H9 (cell line): ENCODE measurements around the gene CCDC57. TPM values are rescaled to one million over a fixed set of nuclear protein-coding genes. Genes with fewer than 3 reads are reported as not detected.

Experiments used
- DNase-seq: peaks from one replicate; pipeline ENCODE4 v3.0.0-alpha.2; 2017
- H2AFZ ChIP-seq: one replicate; pipeline ENCODE4 v1.6.1; 2013; ENCODE audit warnings: mild to moderate bottlenecking, low read length, control low read depth, moderate library complexity
- H2AK5ac ChIP-seq: 2 replicates; pipeline ENCODE4 v1.6.1; 2013; ENCODE audit warnings: low read length, control low read depth, mixed read lengths; ENCODE audit not compliant: insufficient read length
- H2BK120ac ChIP-seq: one replicate; pipeline ENCODE4 v1.6.1; 2013; ENCODE audit warnings: low read depth, mild to moderate bottlenecking, low read length, control low read depth, inconsistent platforms; ENCODE audit not compliant: poor library complexity, severe bottlenecking
- H2BK12ac ChIP-seq: 2 replicates; pipeline ENCODE4 v1.6.1; 2013; ENCODE audit warnings: low read length, control low read depth, mixed read lengths, low read depth; ENCODE audit not compliant: insufficient read length
- H2BK15ac ChIP-seq: 2 replicates; pipeline ENCODE4 v1.6.1; 2013; ENCODE audit warnings: low read depth, low read length, control low read depth
- H2BK20ac ChIP-seq: one replicate; pipeline ENCODE4 v1.6.1; 2013; ENCODE audit warnings: low read depth, mild to moderate bottlenecking, low read length, control low read depth, inconsistent platforms; ENCODE audit not compliant: poor library complexity, severe bottlenecking
- H2BK5ac ChIP-seq: 2 replicates; pipeline ENCODE4 v1.6.1; 2013; ENCODE audit warnings: low read length, control low read depth, mixed read lengths; ENCODE audit not compliant: insufficient read length
- H3K14ac ChIP-seq: 2 replicates; pipeline ENCODE4 v1.6.1; 2013; ENCODE audit warnings: low read length, control low read depth; ENCODE audit not compliant: insufficient read depth
- H3K18ac ChIP-seq: 2 replicates; pipeline ENCODE4 v1.6.1; 2013; ENCODE audit warnings: low read depth, mild to moderate bottlenecking, mixed read lengths, low read length, control low read depth; ENCODE audit not compliant: insufficient read length
- H3K23ac ChIP-seq: 2 replicates; pipeline ENCODE4 v1.6.1; 2013; ENCODE audit warnings: low read length, control low read depth, mixed read lengths, low read depth; ENCODE audit not compliant: insufficient read length
- H3K23me2 ChIP-seq: 2 replicates; pipeline ENCODE4 v1.6.1; 2013; ENCODE audit warnings: low read depth, mild to moderate bottlenecking, mixed read lengths, low read length, control low read depth; ENCODE audit not compliant: insufficient read length, poor library complexity, severe bottlenecking
- H3K27ac ChIP-seq: 2 replicates; pipeline ENCODE4 v1.5.1; 2013; ENCODE audit warnings: low read length, control low read depth, mixed read lengths, low read depth; ENCODE audit not compliant: insufficient read length
- H3K27me3 ChIP-seq: 2 replicates; pipeline ENCODE4 v1.6.1; 2013; ENCODE audit warnings: low read length, control low read depth, inconsistent platforms; ENCODE audit not compliant: insufficient read depth
- H3K4ac ChIP-seq: 2 replicates; pipeline ENCODE4 v1.6.1; 2013; ENCODE audit warnings: low read depth, mild to moderate bottlenecking, control low read depth, inconsistent platforms, low read length, moderate library complexity
- H3K4me1 ChIP-seq: 2 replicates; pipeline ENCODE4 v1.6.1; 2013; ENCODE audit warnings: low read length, control low read depth, inconsistent platforms; ENCODE audit not compliant: insufficient read depth
- H3K4me2 ChIP-seq: 2 replicates; pipeline ENCODE4 v1.6.1; 2013; ENCODE audit warnings: low read length, control low read depth, mixed read lengths; ENCODE audit not compliant: insufficient read length, insufficient read depth
- H3K56ac ChIP-seq: 2 replicates; pipeline ENCODE4 v1.6.1; 2013; ENCODE audit warnings: low read depth, mild to moderate bottlenecking, mixed read lengths, low read length, control low read depth; ENCODE audit not compliant: insufficient read length
- H3K79me1 ChIP-seq: 2 replicates; pipeline ENCODE4 v1.6.1; 2013; ENCODE audit warnings: low read depth, mild to moderate bottlenecking, moderate library complexity, low read length, control low read depth, inconsistent platforms; ENCODE audit not compliant: insufficient read depth, poor library complexity, severe bottlenecking
- H3K79me2 ChIP-seq: 2 replicates; pipeline ENCODE4 v1.6.1; 2013; ENCODE audit warnings: low read length, control low read depth, inconsistent platforms; ENCODE audit not compliant: insufficient read depth
- H3K9ac ChIP-seq: 2 replicates; pipeline ENCODE4 v1.6.1; 2013; ENCODE audit warnings: low read length, control low read depth, mixed read lengths; ENCODE audit not compliant: insufficient read length; ENCODE audit errors: extremely low read depth
- H3K9me3 ChIP-seq: one replicate; pipeline ENCODE4 v1.6.1; 2013; ENCODE audit warnings: low read depth, low read length, inconsistent platforms; ENCODE audit not compliant: control insufficient read depth
- H3T11ph ChIP-seq: one replicate; pipeline ENCODE4 v1.6.1; 2013; ENCODE audit warnings: mild to moderate bottlenecking, low read length, control low read depth, inconsistent platforms
- H4K20me1 ChIP-seq: one replicate; pipeline ENCODE4 v1.6.1; 2013; ENCODE audit not compliant: control insufficient read depth, insufficient read length, insufficient read depth
- H4K5ac ChIP-seq: 2 replicates; pipeline ENCODE4 v1.6.1; 2013; ENCODE audit warnings: low read depth, mild to moderate bottlenecking, mixed read lengths, low read length, control low read depth; ENCODE audit not compliant: insufficient read length
- H4K8ac ChIP-seq: replicated peaks from 2 replicates; pipeline ENCODE4 v1.6.1; 2013; ENCODE audit warnings: low read length, control low read depth, mixed read lengths, low read depth; ENCODE audit not compliant: insufficient read length
- H4K91ac ChIP-seq: 2 replicates; pipeline ENCODE4 v1.6.1; 2013; ENCODE audit warnings: low read depth, mild to moderate bottlenecking, moderate library complexity, mixed read lengths, low read length, control low read depth; ENCODE audit not compliant: insufficient read length
- H3K27ac Mint-ChIP-seq, 3 experiments: 2 replicates in 2 of 3; 3 replicates in 1 of 3; pipeline ENCODE4 v1.8.0; 2020 to 2021; ENCODE audit warnings: mixed read lengths in 3 of 3, mild to moderate bottlenecking in 1 of 3, moderate library complexity in 1 of 3
- H3K27me3 Mint-ChIP-seq: 2 replicates; pipeline ENCODE4 v1.8.0; 2021; ENCODE audit warnings: low read depth, mild to moderate bottlenecking, moderate library complexity, mixed read lengths
- H3K36me3 Mint-ChIP-seq, 3 experiments: 2 replicates in 2 of 3; 3 replicates in 1 of 3; pipeline ENCODE4 v1.8.0; 2020 to 2021; ENCODE audit warnings: low read depth in 3 of 3, mixed read lengths in 3 of 3; ENCODE audit not compliant: insufficient read depth in 1 of 3
- H3K4me1 Mint-ChIP-seq, 2 experiments: 2 replicates each; pipeline ENCODE4 v1.8.0; 2020; ENCODE audit warnings: mixed read lengths in 2 of 2
- H3K4me3 Mint-ChIP-seq, 2 experiments: 2 replicates in 1 of 2; 3 replicates in 1 of 2; pipeline ENCODE4 v1.8.0; 2020 to 2021; ENCODE audit warnings: mild to moderate bottlenecking in 2 of 2, mixed read lengths in 2 of 2, moderate library complexity in 1 of 2
- H3K9me3 Mint-ChIP-seq, 2 experiments: 2 replicates in 1 of 2; 3 replicates in 1 of 2; pipeline ENCODE4 v1.8.0; 2020; ENCODE audit warnings: mild to moderate bottlenecking in 2 of 2, mixed read lengths in 2 of 2, moderate library complexity in 1 of 2
- WGBS: extraction: QIAGEN DNeasy Blood & Tissue Kit; methylation state at CpG from one replicate; pipeline ENCODE4 v1.1.7; 2013; ENCODE audit warnings: missing lambda C conversion rate, low lambda C conversion rate, mixed read lengths; ENCODE audit not compliant: insufficient read length; ENCODE audit errors: extremely low coverage; 5-methylcytosine and 5-hydroxymethylcytosine counted together
- total RNA-seq: library from RNA; stranded (reverse); gene quantifications from 2 replicates; pipeline ENCODE4 v1.2.1, GENCODE V29; 2021
- TF ChIP-seq, protein P1 (sequence below): fragments of 200-600 bp; sonication (generic); conservative IDR thresholded peaks from 3 replicates; pipeline ENCODE4 v1.8.0; 2021; ENCODE audit warnings: antibody characterized with exemption, mild to moderate bottlenecking

Gene CCDC57
- total RNA-seq, 1 experiment from 2014 or later, result 11.0 TPM

DNA sequence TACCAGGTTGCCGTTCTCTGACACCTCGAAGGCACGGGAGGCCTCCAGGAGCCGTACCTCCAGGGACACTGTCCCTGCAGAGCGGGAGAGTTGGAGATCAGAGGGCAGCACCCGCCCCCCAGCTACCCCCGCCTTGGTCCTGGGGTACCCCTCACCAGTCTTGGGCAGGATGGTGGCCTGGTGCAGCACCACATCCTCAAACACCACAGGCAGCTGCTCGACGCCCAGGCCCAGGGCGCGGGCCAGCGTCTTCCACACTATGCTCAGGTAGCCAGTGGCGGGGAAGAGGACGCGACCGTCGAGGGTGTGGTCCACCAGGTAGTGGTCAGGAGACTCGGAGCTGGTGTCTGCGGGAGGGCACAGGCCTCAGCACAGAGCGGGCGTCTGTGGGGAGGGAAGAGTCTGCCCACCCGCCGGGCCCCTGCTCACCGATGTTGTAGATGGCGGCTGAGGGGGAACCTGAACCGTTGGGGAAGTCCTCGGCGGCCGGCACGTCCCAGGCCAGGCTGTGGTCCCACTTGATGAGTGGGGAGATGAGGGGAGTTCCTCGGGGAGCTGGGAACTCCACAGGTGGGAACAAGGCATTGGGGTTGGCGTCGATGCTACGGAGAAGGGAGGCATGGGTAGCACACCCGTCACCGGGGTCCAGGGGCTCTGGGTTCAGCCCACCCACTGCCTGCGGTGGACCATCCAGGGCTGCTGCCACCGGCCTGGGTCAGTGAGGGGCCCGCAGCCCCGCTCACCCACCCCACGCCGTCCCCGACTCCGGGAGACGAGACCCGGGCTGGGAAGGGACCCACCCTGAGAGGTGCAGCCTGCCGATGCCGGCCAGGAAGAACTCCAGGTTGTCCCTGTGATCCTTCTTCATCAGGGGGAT, 124.4 kb downstream of the CCDC57 start:
- Mint-ChIP-seq H3K27ac (peak overlapping the region in 1 of 3 experiments; percentile 77; a peak in 1 of 7 replicates), H3K36me3 (peaks cover 24 to 75% (median 59%) of the 10 kb centered on the region in 3 experiments; a peak in 6 of 7 replicates)
- TF ChIP-seq, protein P1, sequence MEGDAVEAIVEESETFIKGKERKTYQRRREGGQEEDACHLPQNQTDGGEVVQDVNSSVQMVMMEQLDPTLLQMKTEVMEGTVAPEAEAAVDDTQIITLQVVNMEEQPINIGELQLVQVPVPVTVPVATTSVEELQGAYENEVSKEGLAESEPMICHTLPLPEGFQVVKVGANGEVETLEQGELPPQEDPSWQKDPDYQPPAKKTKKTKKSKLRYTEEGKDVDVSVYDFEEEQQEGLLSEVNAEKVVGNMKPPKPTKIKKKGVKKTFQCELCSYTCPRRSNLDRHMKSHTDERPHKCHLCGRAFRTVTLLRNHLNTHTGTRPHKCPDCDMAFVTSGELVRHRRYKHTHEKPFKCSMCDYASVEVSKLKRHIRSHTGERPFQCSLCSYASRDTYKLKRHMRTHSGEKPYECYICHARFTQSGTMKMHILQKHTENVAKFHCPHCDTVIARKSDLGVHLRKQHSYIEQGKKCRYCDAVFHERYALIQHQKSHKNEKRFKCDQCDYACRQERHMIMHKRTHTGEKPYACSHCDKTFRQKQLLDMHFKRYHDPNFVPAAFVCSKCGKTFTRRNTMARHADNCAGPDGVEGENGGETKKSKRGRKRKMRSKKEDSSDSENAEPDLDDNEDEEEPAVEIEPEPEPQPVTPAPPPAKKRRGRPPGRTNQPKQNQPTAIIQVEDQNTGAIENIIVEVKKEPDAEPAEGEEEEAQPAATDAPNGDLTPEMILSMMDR, result no peak

More for the DNA sequence above, 124.4 kb downstream of the CCDC57 start:
- H3K27me3 Mint-ChIP-seq, result no peaks in the 10 kb centered on the region
- H4K91ac ChIP-seq, result no peak overlapping the region
- H3K56ac ChIP-seq, result no peak overlapping the region
- H2BK20ac ChIP-seq, result no peak overlapping the region
- no peaks in the 10 kb centered on the region for H4K20me1 ChIP-seq
- no peak overlapping the region for H4K5ac ChIP-seq
- H2BK12ac ChIP-seq, result no peak overlapping the region
- no peak overlapping the region for H4K8ac ChIP-seq
- H2AFZ ChIP-seq, result no peak overlapping the region
- H3K4ac ChIP-seq, result no peak overlapping the region
- no peak overlapping the region for H3K18ac ChIP-seq
- H3K14ac ChIP-seq, result no peak overlapping the region
- H3K9ac ChIP-seq, result no peak overlapping the region
- H3K4me3 Mint-ChIP-seq, result no peak overlapping the region; a peak in 1 of 5 replicates
- no peaks in the 10 kb centered on the region for H3K9me3 ChIP-seq
- no peaks in the 10 kb centered on the region for H3K79me2 ChIP-seq
- H3K27me3 ChIP-seq, result no peaks in the 10 kb centered on the region
- H3K27ac ChIP-seq, result no peak overlapping the region
- no peak overlapping the region for H3T11ph ChIP-seq
- H3K4me1 Mint-ChIP-seq, result no peaks in the 10 kb centered on the region
- H3K4me1 ChIP-seq, result no peaks in the 10 kb centered on the region
- H2BK15ac ChIP-seq, result no peak overlapping the region
- no peak overlapping the region for H2AK5ac ChIP-seq
- H2BK120ac ChIP-seq, result no peak overlapping the region
- H3K79me1 ChIP-seq, result peaks cover 6% of the 10 kb centered on the region
- no CpG with 5 or more reads among the region's 48 CpGs for WGBS
- no peak for DNase-seq
- no peak overlapping the region for H2BK5ac ChIP-seq
- no peak overlapping the region for H3K23ac ChIP-seq
- H3K9me3 Mint-ChIP-seq, result no peaks in the 10 kb centered on the region
- no peaks in the 10 kb centered on the region for H3K23me2 ChIP-seq
- H3K4me2 ChIP-seq, result no peak overlapping the region
